ENCODE data around the gene LRSAM1. TPM values are rescaled to one million over a fixed set of nuclear protein-coding genes. Genes with fewer than 3 reads are reported as not detected.

LRSAM1 gene
- total and polyA plus RNA-seq, 2 donors from 2014 or later: 15.8 to 24.6 TPM

DNA sequence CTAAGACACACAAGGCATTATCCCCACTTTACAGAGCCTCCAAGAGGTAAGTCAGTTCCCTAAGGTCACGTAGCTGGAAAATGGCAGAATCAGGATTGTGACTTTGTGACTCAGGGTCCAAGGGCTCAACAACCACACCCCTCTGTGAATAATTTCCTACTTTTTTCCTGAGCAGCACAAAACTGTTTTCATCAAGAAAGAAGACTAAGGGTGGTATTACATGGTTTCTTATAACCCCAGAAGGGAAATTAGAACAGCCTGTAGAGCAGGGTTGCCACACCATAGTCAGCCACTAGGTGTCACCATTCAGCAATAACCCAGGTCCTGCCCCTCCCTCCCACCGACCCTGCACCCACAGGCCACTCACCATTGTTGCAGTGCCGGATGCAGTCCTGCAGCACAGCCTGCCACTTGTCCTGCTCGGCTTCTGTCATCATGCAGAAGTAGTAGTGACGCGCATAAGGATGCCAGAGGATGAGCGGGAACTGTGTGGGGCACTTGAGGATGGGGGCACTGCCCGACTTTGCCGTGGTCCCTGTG lies 72.1 kb downstream of the LRSAM1 start:
- Histone ChIP-seq H3K4me3 (ENCODE audit: low read length in 3 of 3) (no peak overlapping the region), H3K4me1 (ENCODE audit: control insufficient read depth in 2 of 3, insufficient read depth in 2 of 3, low read depth in 1 of 3, low read length in 3 of 3) (peaks cover 0 to 21% (median 0%) of the 10 kb centered on the region in 3 donors), H3K27me3 (ENCODE audit: control insufficient read depth, insufficient read depth, low read length) (no peaks in the 10 kb centered on the region), H3K9ac (ENCODE audit: low read length in 3 of 3) (no peak overlapping the region), H3K9me3 (ENCODE audit: control insufficient read depth in 2 of 3, insufficient read depth in 1 of 3, low read length in 3 of 3) (peaks cover 0 to 15% (median 5%) of the 10 kb centered on the region in 3 donors), H3K27ac (ENCODE audit: low read depth in 2 of 2, low read length in 2 of 2) (no peak overlapping the region), H3K36me3 (ENCODE audit: control insufficient read depth in 2 of 3, insufficient read depth in 3 of 3, low read length in 3 of 3) (peaks cover 6 to 15% (median 12%) of the 10 kb centered on the region in 3 donors)
- TF ChIP-seq, protein P1, sequence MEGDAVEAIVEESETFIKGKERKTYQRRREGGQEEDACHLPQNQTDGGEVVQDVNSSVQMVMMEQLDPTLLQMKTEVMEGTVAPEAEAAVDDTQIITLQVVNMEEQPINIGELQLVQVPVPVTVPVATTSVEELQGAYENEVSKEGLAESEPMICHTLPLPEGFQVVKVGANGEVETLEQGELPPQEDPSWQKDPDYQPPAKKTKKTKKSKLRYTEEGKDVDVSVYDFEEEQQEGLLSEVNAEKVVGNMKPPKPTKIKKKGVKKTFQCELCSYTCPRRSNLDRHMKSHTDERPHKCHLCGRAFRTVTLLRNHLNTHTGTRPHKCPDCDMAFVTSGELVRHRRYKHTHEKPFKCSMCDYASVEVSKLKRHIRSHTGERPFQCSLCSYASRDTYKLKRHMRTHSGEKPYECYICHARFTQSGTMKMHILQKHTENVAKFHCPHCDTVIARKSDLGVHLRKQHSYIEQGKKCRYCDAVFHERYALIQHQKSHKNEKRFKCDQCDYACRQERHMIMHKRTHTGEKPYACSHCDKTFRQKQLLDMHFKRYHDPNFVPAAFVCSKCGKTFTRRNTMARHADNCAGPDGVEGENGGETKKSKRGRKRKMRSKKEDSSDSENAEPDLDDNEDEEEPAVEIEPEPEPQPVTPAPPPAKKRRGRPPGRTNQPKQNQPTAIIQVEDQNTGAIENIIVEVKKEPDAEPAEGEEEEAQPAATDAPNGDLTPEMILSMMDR (IDR thresholded peaks at IDR 0.05; ENCODE audit: borderline replicate concordance, extremely low read depth, insufficient read depth): peak; percentile 5
- FAIRE-seq (no peak), DNase-seq (peak in 1 of 5 donors; percentile 45)
- intact Hi-C loops (cut with DNase I): no loop called here

DNA sequence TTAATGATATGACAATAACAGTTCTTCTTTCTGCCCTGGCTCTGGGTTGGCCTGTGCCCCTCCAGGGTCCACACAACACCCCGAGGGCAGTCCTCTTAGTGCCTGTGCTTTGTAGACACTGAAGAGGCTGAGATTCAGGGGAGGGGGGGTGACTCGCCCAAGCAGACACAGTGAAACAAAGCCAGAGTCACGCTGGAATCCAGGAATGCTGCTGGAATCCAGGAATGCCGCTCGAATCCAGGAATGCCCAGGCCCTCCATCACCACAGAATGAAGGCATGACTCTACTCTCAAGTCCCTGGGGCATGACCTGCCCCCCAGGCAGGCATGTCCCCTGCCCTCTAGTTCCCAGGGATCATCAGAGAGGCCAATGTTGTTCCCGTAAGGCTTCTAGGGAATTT lies 73.1 kb downstream of the LRSAM1 start:
- TF ChIP-seq, protein P1 (IDR thresholded peaks at IDR 0.05; ENCODE audit: borderline replicate concordance, extremely low read depth, insufficient read depth): no peak
- H3K27ac ChIP-seq (ENCODE audit: low read depth in 2 of 2, low read length in 2 of 2): no peak overlapping the region
- H3K4me1 ChIP-seq (ENCODE audit: control insufficient read depth in 2 of 3, insufficient read depth in 2 of 3, low read depth in 1 of 3, low read length in 3 of 3): peaks cover 0 to 21% (median 0%) of the 10 kb centered on the region in 3 donors
- intact Hi-C loops (cut with DNase I): no loop called here
- peaks cover 0 to 15% (median 5%) of the 10 kb centered on the region in 3 donors for H3K9me3 ChIP-seq (ENCODE audit: control insufficient read depth in 2 of 3, insufficient read depth in 1 of 3, low read length in 3 of 3)
- H3K9ac ChIP-seq (ENCODE audit: low read length in 3 of 3): no peak overlapping the region
- no peak overlapping the region for H3K4me3 ChIP-seq (ENCODE audit: low read length in 3 of 3)
- H3K27me3 ChIP-seq (ENCODE audit: control insufficient read depth, insufficient read depth, low read length): no peaks in the 10 kb centered on the region
- FAIRE-seq (no peak), DNase-seq (no peak)
- H3K36me3 ChIP-seq (ENCODE audit: control insufficient read depth in 2 of 3, insufficient read depth in 3 of 3, low read length in 3 of 3): peaks cover 6 to 15% (median 12%) of the 10 kb centered on the region in 3 donors

DNA sequence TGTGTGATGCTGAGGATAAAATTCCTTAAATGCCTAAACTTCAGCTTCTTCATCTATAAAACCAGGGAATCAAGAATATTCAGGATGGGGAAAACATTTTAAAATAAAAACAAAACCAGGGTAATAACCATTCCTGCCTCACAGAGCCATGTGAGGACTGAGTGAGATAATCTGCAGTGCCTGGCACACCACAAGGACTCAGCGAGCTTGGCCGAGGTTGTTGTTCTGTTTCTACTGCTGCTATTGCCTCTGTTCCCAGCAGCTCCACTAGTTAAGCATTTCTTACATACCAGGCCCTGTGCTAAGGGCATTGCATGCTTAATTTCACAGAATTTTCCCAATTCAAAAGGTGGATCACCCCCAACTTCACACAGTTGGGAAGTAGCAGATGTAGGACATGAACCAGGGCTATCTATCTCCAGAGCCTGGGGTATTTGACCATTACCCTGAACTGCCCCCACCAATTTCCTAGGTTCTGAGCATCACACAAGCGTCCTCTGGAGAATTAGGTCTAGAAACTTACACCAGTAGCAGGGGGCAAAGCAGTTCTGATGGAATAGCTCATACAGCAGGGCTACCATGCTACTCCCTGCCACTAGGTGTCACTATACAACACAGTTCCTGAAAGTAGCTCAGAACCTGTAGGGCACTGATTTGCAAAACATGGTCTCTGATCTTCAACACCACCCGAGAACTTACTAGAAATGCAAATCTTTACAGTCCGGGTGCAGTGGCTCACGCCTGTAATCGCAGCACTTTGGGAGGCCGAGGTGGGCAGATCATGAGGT lies 74.3 kb downstream of the LRSAM1 start:
- Histone ChIP-seq H3K27me3 (ENCODE audit: control insufficient read depth, insufficient read depth, low read length) (no peaks in the 10 kb centered on the region), H3K27ac (ENCODE audit: low read depth in 2 of 2, low read length in 2 of 2) (no peak overlapping the region), H3K4me3 (ENCODE audit: low read length in 3 of 3) (no peak overlapping the region), H3K4me1 (ENCODE audit: control insufficient read depth in 2 of 3, insufficient read depth in 2 of 3, low read depth in 1 of 3, low read length in 3 of 3) (peaks cover 0 to 16% (median 0%) of the 10 kb centered on the region in 3 donors), H3K36me3 (ENCODE audit: control insufficient read depth in 2 of 3, insufficient read depth in 3 of 3, low read length in 3 of 3) (peaks cover 6 to 15% (median 12%) of the 10 kb centered on the region in 3 donors), H3K9me3 (ENCODE audit: control insufficient read depth in 2 of 3, insufficient read depth in 1 of 3, low read length in 3 of 3) (peaks cover 0 to 15% (median 5%) of the 10 kb centered on the region in 3 donors), H3K9ac (ENCODE audit: low read length in 3 of 3) (no peak overlapping the region)
- FAIRE-seq (no peak), DNase-seq (no peak)
- TF ChIP-seq, protein P1 (IDR thresholded peaks at IDR 0.05; ENCODE audit: borderline replicate concordance, extremely low read depth, insufficient read depth): peak; percentile 24
- intact Hi-C loops (cut with DNase I): no loop called here

Data from kidney (tissue), 14 donors.